GM23338 (cell line): ENCODE data around the gene SH3RF3.

ENCODE experiments used
- CREB1 ChIP-seq: fragments of 250-450 bp; sonication (Bioruptor Pico); IDR thresholded peaks from 2 replicates; pipeline ENCODE4 v1.5.0; 2020; ENCODE audit warnings: low read depth, mild to moderate bottlenecking, moderate library complexity
- EZH2 ChIP-seq: fragments of 200-600 bp; sonication (generic); IDR thresholded peaks from one replicate; pipeline ENCODE4 v1.8.0; 2017; ENCODE audit warnings: antibody characterized with exemption, mild to moderate bottlenecking, low read depth; ENCODE audit not compliant: unreplicated experiment
- EZH2phosphoT487 ChIP-seq: fragments of 200-600 bp; sonication (generic); IDR thresholded peaks from one replicate; pipeline ENCODE4 v1.8.1; 2018; ENCODE audit warnings: antibody characterized with exemption; ENCODE audit not compliant: unreplicated experiment
- POLR2AphosphoS5 ChIP-seq: IDR thresholded peaks from 2 replicates; pipeline ENCODE4 v1.6.1; 2016; ENCODE audit warnings: antibody characterized with exemption, low read depth
- TF ChIP-seq, protein P1 (sequence below), 2 experiments: fragments of 200-600 bp in 1 of 2; sonication (generic) in 1 of 2; conservative IDR thresholded peaks; 2 replicates each; pipeline versions ENCODE4 v1.5.1 to v1.6.1; 2016 to 2017; ENCODE audit warnings: antibody characterized with exemption in 2 of 2, low read depth in 2 of 2, mild to moderate bottlenecking in 2 of 2, moderate library complexity in 1 of 2

DNA sequence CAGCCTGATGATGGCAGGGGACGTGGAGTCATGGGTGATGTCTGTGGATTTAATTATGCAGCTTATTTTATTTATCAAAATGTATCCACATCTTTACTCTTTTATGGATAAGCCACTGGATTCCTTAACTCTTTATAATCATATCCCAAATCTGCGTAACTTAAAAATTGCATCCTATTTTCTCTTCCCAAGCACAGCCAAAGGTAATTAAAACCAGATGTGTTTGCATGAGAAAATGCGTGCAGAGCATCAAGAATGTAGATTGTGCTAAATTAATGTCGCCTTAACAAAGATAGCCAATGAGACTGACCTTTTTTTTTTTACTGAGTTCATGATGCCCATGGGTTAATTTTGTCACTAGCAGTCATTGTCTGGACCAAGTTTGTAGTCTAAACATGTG, 10.0 kb downstream of the SH3RF3 start:
- TF ChIP-seq, protein P1, sequence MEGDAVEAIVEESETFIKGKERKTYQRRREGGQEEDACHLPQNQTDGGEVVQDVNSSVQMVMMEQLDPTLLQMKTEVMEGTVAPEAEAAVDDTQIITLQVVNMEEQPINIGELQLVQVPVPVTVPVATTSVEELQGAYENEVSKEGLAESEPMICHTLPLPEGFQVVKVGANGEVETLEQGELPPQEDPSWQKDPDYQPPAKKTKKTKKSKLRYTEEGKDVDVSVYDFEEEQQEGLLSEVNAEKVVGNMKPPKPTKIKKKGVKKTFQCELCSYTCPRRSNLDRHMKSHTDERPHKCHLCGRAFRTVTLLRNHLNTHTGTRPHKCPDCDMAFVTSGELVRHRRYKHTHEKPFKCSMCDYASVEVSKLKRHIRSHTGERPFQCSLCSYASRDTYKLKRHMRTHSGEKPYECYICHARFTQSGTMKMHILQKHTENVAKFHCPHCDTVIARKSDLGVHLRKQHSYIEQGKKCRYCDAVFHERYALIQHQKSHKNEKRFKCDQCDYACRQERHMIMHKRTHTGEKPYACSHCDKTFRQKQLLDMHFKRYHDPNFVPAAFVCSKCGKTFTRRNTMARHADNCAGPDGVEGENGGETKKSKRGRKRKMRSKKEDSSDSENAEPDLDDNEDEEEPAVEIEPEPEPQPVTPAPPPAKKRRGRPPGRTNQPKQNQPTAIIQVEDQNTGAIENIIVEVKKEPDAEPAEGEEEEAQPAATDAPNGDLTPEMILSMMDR (conservative IDR thresholded peaks at IDR 0.05; ENCODE audit: low read depth in 2 of 2) = no peak
- TF ChIP-seq POLR2AphosphoS5 = no peak
- TF ChIP-seq CREB1 (CRISPR knock-in tag) = no peak
- TF ChIP-seq EZH2 = no peak
- no peak for TF ChIP-seq EZH2phosphoT487
